Neutrophil (primary cell): ENCODE measurements around the gene RAF1.
"Not testable (repeated sequence)": the region's sequence is repeated elsewhere in the genome, so short reads cannot be mapped to it uniquely, and the experiment has no call there.

ENCODE experiments used
- H3K27ac ChIP-seq: fragments of 200-600 bp; sonication (generic); 2 replicates; pipeline ENCODE4 v1.5.1; 2016; ENCODE audit warnings: mild to moderate bottlenecking, moderate library complexity
- H3K27me3 ChIP-seq: fragments of 200-600 bp; sonication (generic); 2 replicates; pipeline ENCODE4 v1.6.0; 2016; ENCODE audit warnings: mild to moderate bottlenecking
- H3K36me3 ChIP-seq: fragments of 200-600 bp; sonication (generic); 2 replicates; pipeline ENCODE4 v1.5.1; 2017
- H3K4me1 ChIP-seq, 2 experiments: fragments of 200-600 bp in 1 of 2; sonication (generic) in 1 of 2; 1 replicate in 1 of 2; 2 replicates in 1 of 2; pipeline versions ENCODE4 v1.5.1 to v1.6.1; 2013 to 2016; ENCODE audit warnings: low read depth in 1 of 2, low read length in 1 of 2, mild to moderate bottlenecking in 1 of 2, moderate library complexity in 1 of 2; ENCODE audit not compliant: control insufficient read depth in 1 of 2, insufficient read depth in 1 of 2
- H3K4me3 ChIP-seq, 2 experiments: fragments of 200-600 bp in 1 of 2; sonication (generic) in 1 of 2; 1 replicate in 1 of 2; 2 replicates in 1 of 2; pipeline ENCODE4 v1.5.1; 2013 to 2016; ENCODE audit warnings: low read depth in 1 of 2, low read length in 1 of 2, mild to moderate bottlenecking in 1 of 2, moderate library complexity in 1 of 2
- H3K9me3 ChIP-seq: fragments of 200-600 bp; sonication (generic); 2 replicates; pipeline ENCODE4 v1.5.1; 2016
- TF ChIP-seq, protein P1 (sequence below): fragments of 200-600 bp; sonication (generic); IDR thresholded peaks from 2 replicates; pipeline ENCODE4 v1.5.1; 2016; ENCODE audit warnings: antibody characterized with exemption

Gene RAF1

DNA sequence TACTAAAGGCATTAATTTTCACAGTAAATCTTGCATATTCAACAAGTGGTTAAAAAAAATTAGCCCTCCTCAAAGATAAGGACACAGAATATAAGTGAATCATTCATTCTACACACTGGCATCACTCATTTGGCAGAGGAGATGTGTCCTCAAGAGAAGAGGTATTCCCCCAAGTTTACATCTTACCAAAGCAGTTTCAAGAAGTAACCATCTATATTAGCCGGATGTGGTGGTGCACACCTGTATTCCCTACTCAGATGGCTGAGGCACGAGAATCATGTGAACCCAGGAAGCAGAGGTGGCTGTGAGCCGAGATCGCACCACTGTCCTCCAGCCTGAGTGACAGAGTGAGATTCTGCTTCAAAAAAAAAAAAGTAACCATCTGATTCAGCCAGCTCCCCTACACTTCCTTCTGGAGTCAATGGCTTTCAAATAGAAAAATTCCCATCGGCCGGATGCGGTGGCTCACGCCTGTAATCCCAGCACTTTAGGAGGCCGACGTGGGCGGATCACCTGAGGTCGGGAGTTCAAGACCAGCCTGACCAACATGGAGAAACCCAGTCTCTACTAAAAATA, 15.4 kb downstream of the RAF1 start:
- TF ChIP-seq, protein P1, sequence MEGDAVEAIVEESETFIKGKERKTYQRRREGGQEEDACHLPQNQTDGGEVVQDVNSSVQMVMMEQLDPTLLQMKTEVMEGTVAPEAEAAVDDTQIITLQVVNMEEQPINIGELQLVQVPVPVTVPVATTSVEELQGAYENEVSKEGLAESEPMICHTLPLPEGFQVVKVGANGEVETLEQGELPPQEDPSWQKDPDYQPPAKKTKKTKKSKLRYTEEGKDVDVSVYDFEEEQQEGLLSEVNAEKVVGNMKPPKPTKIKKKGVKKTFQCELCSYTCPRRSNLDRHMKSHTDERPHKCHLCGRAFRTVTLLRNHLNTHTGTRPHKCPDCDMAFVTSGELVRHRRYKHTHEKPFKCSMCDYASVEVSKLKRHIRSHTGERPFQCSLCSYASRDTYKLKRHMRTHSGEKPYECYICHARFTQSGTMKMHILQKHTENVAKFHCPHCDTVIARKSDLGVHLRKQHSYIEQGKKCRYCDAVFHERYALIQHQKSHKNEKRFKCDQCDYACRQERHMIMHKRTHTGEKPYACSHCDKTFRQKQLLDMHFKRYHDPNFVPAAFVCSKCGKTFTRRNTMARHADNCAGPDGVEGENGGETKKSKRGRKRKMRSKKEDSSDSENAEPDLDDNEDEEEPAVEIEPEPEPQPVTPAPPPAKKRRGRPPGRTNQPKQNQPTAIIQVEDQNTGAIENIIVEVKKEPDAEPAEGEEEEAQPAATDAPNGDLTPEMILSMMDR = no peak
- H3K36me3 ChIP-seq = peaks cover 6% of the 10 kb centered on the region

DNA sequence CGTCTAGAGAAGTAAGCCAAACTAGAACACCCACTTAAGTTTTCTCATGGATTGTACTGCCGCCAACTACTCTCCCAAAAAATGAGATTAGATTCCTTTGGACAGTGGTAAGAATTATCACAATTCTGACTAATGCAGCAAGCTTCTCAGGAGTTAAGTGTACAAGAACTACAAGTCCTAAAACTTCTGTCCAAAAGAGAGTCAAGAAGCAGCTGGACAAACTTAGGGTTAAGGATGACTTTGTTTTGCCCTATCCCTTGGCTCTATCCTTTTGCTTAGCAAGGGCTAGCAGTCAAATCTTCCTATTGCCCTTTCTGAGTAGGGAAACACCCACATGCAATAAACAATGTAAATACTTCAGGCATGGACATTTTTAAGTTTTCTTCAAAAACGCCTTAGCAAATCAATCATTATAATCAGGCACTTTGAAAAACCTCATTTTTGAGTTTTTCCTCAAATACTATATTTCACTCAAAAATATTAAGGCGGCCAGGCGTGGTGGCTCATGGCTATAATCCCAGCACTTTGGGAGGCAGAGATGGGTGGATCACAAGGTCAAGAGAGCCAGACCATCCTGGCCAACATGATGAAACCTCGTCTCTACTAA, 19.5 kb downstream of the RAF1 start:
- Histone ChIP-seq H3K27ac (peak overlapping the region; percentile 99), H3K4me3 (no peak overlapping the region), H3K36me3 (no peaks in the 10 kb centered on the region), H3K4me1 (peaks cover 73 to 86% of the 10 kb centered on the region in 2 experiments), H3K9me3 (no peaks in the 10 kb centered on the region), H3K27me3 (no peaks in the 10 kb centered on the region)
- TF ChIP-seq, protein P1 = no peak

More for the DNA sequence above, 15.4 kb downstream of the RAF1 start:
- Histone ChIP-seq H3K9me3 (no peaks in the 10 kb centered on the region), H3K27ac (peak overlapping the region; percentile 99), H3K4me1 (peaks cover 73 to 90% of the 10 kb centered on the region in 2 experiments), H3K4me3 (peak overlapping the region; percentile 33 to 48), H3K27me3 (no peaks in the 10 kb centered on the region)

DNA sequence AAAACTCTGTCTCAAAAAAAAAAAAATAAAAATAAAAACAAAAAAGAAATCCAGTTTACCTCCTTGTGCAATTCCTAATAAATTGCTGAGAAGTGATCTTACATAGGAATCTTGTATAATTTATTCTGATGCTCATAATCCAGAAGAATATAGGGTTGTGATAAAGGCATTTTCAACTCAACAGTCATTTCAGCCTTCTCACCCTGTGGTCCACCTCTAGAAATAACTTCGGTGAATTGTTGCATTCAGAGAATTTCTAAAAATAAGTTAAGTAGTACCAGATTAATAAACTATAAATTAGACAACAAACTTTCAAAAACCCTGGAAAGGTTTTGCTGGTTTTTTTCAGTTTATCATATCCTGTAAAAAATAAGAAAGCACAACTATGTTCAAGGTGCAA, 20.2 kb downstream of the RAF1 start:
- TF ChIP-seq, protein P1 = no peak
- peak overlapping the region; percentile 99 for H3K27ac ChIP-seq
- H3K36me3 ChIP-seq = no peaks in the 10 kb centered on the region
- H3K27me3 ChIP-seq = no peaks in the 10 kb centered on the region
- H3K9me3 ChIP-seq = no peaks in the 10 kb centered on the region
- H3K4me3 ChIP-seq = no peak overlapping the region
- peaks cover 66 to 86% of the 10 kb centered on the region in 2 experiments for H3K4me1 ChIP-seq

DNA sequence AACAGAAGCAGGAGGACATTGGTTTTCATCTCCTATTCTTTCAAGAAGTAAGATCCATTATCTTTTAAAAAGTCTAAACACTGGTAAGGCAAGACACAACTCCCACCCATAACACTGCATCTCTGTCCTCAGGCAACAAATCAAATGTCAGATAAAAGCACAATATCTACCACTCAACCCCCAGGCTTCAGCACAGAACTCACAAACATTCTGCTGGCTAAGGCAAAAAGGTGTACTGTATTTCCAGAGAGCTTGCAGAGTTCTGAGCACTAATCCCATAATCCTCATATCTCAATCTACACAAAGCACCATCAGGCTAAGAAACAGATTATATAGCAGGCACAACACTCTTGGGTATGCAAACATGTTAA, 20.9 kb downstream of the RAF1 start:
- peaks cover 59 to 86% of the 10 kb centered on the region in 2 experiments for H3K4me1 ChIP-seq
- no peaks in the 10 kb centered on the region for H3K36me3 ChIP-seq
- H3K4me3 ChIP-seq = no peak overlapping the region
- peak overlapping the region; percentile 99 for H3K27ac ChIP-seq
- TF ChIP-seq, protein P1 = no peak
- no peaks in the 10 kb centered on the region for H3K27me3 ChIP-seq
- no peaks in the 10 kb centered on the region for H3K9me3 ChIP-seq

DNA sequence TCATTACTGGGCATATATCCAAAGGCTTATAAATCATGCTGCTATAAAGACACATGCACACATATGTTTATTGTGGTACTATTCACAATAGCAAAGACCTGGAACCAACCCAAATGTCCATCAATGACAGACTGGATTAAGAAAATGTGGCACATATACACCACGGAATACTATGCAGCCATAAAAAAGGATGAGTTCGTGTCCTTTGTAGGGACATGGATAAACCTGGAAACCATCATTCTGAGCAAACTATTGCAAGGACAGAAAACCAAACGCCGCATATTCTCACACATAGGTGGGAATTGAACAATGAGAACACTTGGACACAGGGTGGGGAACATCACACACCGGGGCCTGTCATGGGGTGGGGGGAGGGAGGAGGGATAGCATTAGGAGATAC, 23.1 kb downstream of the RAF1 start:
- Histone ChIP-seq H3K27ac (peak overlapping the region; percentile 99), H3K36me3 (peaks cover 12% of the 10 kb centered on the region)
- not testable (repeated sequence) for H3K9me3 ChIP-seq

DNA sequence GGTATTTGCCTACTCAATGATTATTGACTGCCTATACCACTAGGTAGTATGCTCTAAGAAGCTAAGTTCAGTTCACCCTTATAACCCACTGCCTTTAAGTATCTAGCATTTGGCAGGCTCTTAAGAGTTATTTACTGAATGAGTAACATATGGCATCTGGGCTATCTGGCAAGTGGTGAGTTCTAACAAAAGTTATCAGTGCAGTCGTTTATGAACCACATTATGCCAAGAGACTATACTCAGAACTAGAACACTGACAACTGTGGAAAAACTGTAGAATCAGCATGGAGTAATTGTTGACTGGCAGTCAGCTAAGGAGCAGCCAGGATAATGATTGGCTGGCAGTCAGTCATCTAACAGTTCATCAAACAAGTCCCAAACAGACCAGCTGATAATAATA, 25.8 kb downstream of the RAF1 start:
- Histone ChIP-seq H3K9me3 (no peaks in the 10 kb centered on the region), H3K36me3 (peaks cover 12% of the 10 kb centered on the region), H3K27me3 (no peaks in the 10 kb centered on the region), H3K4me1 (peaks cover 23 to 48% of the 10 kb centered on the region in 2 experiments), H3K27ac (peak overlapping the region; percentile 99), H3K4me3 (no peak overlapping the region)
- TF ChIP-seq, protein P1 = no peak

More for the DNA sequence above, 23.1 kb downstream of the RAF1 start:
- peaks cover 40 to 69% of the 10 kb centered on the region in 2 experiments for H3K4me1 ChIP-seq
- not testable (repeated sequence) for H3K4me3 ChIP-seq, H3K27me3 ChIP-seq
